Breast epithelium (tissue), 4 donors: Measurements from ENCODE around the gene HTT-AS. TPM values are rescaled to one million over a fixed set of nuclear protein-coding genes. Genes with fewer than 3 reads are reported as not detected.
A peak's percentile ranks its signal among the peaks of the same experiment; 100 is the strongest.

Source experiments
- DNase-seq, 2 donors: peaks; one replicate each; pipeline ENCODE4 v3.0.0-alpha.2; 2019; ENCODE audit warnings: low spot score in 2 of 2
- H3K27ac ChIP-seq, 2 donors: fragments of 200-600 bp; sonication (generic) in 1 of 2; one replicate each; pipeline ENCODE4 v1.5.1; 2016 to 2019; ENCODE audit warnings: mild to moderate bottlenecking in 1 of 2
- H3K27me3 ChIP-seq, 2 donors: fragments of 200-600 bp; sonication (generic) in 1 of 2; one replicate each; pipeline versions ENCODE4 v1.5.1 to v1.6.0; 2017 to 2019; ENCODE audit warnings: control low read depth in 1 of 2, mild to moderate bottlenecking in 1 of 2
- H3K36me3 ChIP-seq: fragments of 200-600 bp; one replicate; pipeline ENCODE4 v1.5.1; 2019
- H3K4me1 ChIP-seq, 2 donors: fragments of 200-600 bp; sonication (generic); one replicate each; pipeline ENCODE4 v1.5.1; 2016 to 2019; ENCODE audit warnings: control low read depth in 1 of 2
- H3K4me3 ChIP-seq, 3 donors: fragments of 200-600 bp; sonication (generic); 1 replicate in 2 of 3; 2 replicates in 1 of 3; pipeline ENCODE4 v1.5.1; 2016 to 2019; ENCODE audit warnings: mild to moderate bottlenecking in 3 of 3, moderate library complexity in 2 of 3
- H3K9me3 ChIP-seq, 2 donors: fragments of 200-600 bp; sonication (generic) in 1 of 2; one replicate each; pipeline ENCODE4 v1.5.1; 2016 to 2019; ENCODE audit warnings: control low read depth in 1 of 2
- POLR2A ChIP-seq: fragments of 450-650 bp; IDR thresholded peaks from one replicate; pipeline ENCODE4 v1.6.1; 2016; ENCODE audit warnings: antibody characterized with exemption, mild to moderate bottlenecking, moderate library complexity
- POLR2AphosphoS5 ChIP-seq, 3 donors: sonication (generic); formaldehyde crosslinking; IDR thresholded peaks; one replicate each; pipeline ENCODE4 v1.6.1; 2017; ENCODE audit warnings: antibody characterized with exemption in 3 of 3
- intact Hi-C: fragments of 100-400 bp; cut with DNase I; formaldehyde crosslinking; loops from one replicate; pipeline ENCODE4 v1.15.1; 2023; ENCODE audit warnings: low total_unique reads
- total RNA-seq, 3 donors: library from RNA; depleted of rRNA; stranded (reverse); fragments of >200 nt; gene quantifications; one replicate each; pipeline ENCODE4 v1.1.0, GENCODE V29; 2016
- TF ChIP-seq, protein P1 (sequence below), 3 donors: fragments of 450-650 bp; IDR thresholded peaks; one replicate each; pipeline ENCODE4 v1.5.1; 2016 to 2017; ENCODE audit warnings: antibody characterized with exemption in 3 of 3, mild to moderate bottlenecking in 3 of 3, moderate library complexity in 3 of 3

Gene HTT-AS
- total RNA-seq, 3 donors from 2014 or later, result not detected

DNA sequence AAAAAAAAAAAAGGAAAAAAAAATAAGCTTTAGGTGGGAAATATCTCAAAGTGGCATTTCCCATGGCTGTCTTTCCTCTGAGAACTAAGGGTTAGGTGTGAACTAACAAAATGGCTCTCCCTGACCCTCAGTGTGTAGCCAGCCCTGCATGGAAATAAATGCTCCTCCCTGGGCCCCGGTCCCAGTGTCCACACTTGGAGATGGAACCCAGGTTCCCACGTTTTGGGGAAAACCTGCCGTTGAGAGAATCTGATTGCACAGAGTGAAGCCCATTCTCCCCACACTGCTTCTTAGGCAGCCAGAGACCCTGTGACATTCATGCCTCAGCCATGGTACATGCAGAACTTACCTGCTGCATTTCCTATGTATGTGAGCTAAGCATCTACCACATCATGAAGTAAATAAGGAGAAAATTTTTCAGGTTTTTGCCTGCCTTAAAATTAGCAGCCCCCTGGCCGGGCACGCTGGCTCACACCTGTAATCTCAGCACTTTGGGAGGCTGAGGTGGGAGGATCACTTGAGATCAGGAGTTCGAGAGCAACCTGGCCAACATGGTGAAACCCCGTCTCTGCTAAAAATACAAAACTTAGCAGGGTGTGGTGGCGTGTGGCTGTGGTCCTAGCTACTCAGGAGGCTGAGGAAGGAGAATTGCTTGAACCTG lies 34.5 kb downstream of the HTT-AS start:
- H3K4me1 ChIP-seq, result peaks cover 0 to 4% of the 10 kb centered on the region in 2 donors
- H3K27me3 ChIP-seq, result no peaks in the 10 kb centered on the region
- H3K36me3 ChIP-seq, result no peaks in the 10 kb centered on the region
- no peak overlapping the region for H3K27ac ChIP-seq
- no peak for DNase-seq
- H3K4me3 ChIP-seq, result no peak overlapping the region
- TF ChIP-seq POLR2AphosphoS5 (IDR thresholded peaks at IDR 0.05) (no peak), POLR2A (no peak)
- TF ChIP-seq, protein P1, sequence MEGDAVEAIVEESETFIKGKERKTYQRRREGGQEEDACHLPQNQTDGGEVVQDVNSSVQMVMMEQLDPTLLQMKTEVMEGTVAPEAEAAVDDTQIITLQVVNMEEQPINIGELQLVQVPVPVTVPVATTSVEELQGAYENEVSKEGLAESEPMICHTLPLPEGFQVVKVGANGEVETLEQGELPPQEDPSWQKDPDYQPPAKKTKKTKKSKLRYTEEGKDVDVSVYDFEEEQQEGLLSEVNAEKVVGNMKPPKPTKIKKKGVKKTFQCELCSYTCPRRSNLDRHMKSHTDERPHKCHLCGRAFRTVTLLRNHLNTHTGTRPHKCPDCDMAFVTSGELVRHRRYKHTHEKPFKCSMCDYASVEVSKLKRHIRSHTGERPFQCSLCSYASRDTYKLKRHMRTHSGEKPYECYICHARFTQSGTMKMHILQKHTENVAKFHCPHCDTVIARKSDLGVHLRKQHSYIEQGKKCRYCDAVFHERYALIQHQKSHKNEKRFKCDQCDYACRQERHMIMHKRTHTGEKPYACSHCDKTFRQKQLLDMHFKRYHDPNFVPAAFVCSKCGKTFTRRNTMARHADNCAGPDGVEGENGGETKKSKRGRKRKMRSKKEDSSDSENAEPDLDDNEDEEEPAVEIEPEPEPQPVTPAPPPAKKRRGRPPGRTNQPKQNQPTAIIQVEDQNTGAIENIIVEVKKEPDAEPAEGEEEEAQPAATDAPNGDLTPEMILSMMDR (IDR thresholded peaks at IDR 0.05), result no peak
- intact Hi-C loops, result no loop called here
- no peaks in the 10 kb centered on the region for H3K9me3 ChIP-seq

DNA sequence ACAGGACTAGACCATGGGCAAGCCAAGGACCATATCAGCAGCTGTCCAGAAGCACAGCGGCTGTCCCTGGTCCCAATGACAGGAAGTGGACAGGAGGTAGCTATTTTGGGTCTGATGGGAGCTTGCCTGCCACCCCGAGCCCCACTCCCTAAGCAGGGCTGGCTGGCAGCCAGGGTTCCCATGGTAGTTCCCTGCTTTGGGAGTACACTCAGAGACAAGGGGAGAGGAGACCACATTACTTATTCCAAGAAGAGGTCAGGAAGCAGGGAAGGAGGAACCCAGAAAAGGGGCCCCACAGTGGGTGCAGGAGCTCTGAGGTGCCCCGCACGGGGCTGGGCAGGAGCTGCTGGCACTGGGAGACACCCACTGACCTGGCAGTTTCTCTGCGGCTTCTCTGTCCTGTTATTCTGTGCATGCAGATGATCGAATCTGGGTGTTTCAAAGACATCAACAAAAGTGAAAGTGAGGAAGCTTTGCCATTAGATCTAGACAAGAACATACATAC lies 36.3 kb downstream of the HTT-AS start:
- no peaks in the 10 kb centered on the region for H3K27me3 ChIP-seq
- DNase-seq, result no peak
- H3K36me3 ChIP-seq, result no peaks in the 10 kb centered on the region
- H3K9me3 ChIP-seq, result no peaks in the 10 kb centered on the region
- TF ChIP-seq, protein P1 (IDR thresholded peaks at IDR 0.05), result no peak
- TF ChIP-seq POLR2AphosphoS5 (IDR thresholded peaks at IDR 0.05) (no peak), POLR2A (no peak)
- intact Hi-C loops, result no loop called here
- H3K4me1 ChIP-seq, result peaks cover 0 to 4% of the 10 kb centered on the region in 2 donors
- H3K4me3 ChIP-seq, result peak overlapping the region in 2 of 3 donors; percentile 11 to 37
- no peak overlapping the region for H3K27ac ChIP-seq

DNA sequence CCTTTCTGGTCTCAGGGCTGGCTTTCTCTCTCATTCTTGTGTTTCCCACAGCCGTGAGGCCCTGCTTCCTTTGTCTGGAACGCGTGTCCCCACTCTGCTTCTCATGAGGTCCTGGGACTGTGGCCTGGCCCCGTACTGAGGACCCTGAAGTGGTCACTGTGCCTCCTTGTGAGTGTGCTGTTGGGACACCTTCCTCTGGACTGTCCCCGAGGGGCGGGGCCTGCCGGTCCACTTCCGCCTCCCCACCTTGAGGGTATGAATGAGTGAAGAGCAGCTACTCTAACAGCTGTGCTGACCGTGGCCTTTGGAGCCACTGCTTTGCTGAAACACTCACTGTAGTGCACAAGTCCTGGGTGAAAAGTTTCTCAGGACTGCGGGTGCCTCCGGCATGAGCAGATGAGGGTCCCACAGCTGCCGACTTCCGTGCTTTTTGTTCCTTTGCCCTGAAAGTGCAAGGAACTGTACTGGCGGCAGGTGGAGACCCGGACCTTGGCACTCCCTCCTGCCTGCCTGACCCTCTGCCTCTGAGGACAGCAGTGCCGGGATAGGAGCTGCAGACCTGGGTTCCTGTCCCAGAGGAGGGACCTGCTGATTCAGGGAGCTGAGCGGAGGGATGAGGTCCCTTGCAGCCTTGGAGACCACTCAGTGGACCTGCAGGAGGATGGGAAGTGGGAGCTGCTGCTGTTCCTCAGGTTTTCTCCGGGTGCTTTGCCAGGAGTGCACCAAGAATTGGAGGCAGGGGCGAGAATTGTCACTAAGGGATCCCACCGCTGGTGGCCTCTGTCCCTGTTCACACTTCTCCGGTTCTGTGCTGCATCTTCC lies 38.0 kb downstream of the HTT-AS start:
- no peak overlapping the region for H3K4me3 ChIP-seq
- H3K4me1 ChIP-seq, result peaks cover 0 to 4% of the 10 kb centered on the region in 2 donors
- no peaks in the 10 kb centered on the region for H3K9me3 ChIP-seq
- TF ChIP-seq POLR2AphosphoS5 (IDR thresholded peaks at IDR 0.05) (no peak), POLR2A (no peak)
- TF ChIP-seq, protein P1 (IDR thresholded peaks at IDR 0.05), result no peak
- no peak overlapping the region for H3K27ac ChIP-seq
- no peaks in the 10 kb centered on the region for H3K27me3 ChIP-seq
- intact Hi-C loops, result no loop called here
- no peak for DNase-seq
- no peaks in the 10 kb centered on the region for H3K36me3 ChIP-seq

DNA sequence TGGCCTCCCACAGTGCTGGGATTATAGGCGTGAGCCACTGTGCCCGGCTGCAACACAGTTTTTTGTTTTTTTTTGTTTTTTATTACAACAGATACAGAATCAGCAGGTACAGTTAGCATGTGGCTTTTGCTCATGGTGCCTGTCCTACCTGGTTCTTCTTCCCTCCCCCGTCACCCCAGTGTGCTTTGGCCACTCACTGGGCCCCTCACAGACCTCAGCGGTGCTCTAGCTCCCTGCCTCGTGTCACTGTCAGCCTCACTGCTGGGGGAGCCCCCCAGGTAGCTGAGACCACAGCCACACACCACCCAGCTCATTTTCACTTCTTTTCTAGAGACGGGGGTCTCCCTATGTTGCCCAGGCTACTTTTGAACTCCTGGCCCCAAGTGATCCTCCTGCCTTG lies 38.7 kb downstream of the HTT-AS start:
- no peaks in the 10 kb centered on the region for H3K9me3 ChIP-seq
- H3K4me3 ChIP-seq, result no peak overlapping the region
- no peak for DNase-seq
- H3K27ac ChIP-seq, result no peak overlapping the region
- no peaks in the 10 kb centered on the region for H3K27me3 ChIP-seq
- H3K36me3 ChIP-seq, result no peaks in the 10 kb centered on the region
- TF ChIP-seq, protein P1 (IDR thresholded peaks at IDR 0.05), result no peak
- TF ChIP-seq POLR2AphosphoS5 (IDR thresholded peaks at IDR 0.05), result no peak
- no peak for TF ChIP-seq POLR2A
- intact Hi-C loops, result no loop called here
- H3K4me1 ChIP-seq, result no peaks in the 10 kb centered on the region

DNA sequence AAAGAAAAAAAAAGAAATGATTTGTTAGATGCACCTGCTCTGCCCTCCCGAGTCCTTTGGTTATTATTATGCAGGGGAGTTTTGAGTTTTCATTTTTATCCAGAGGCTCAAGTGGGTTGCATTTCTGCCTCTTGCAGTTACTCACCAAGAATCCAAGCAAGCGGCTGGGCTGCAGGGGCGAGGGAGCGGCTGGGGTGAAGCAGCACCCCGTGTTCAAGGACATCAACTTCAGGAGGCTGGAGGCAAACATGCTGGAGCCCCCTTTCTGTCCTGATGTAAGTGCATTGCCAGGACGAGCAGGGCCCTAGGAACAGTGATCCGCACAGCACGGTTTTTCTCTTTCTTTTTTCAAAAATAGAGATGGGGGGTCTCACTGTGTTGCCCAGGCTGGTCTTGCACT lies 39.1 kb downstream of the HTT-AS start:
- H3K4me3 ChIP-seq, result no peak overlapping the region
- DNase-seq, result no peak
- no peaks in the 10 kb centered on the region for H3K36me3 ChIP-seq
- TF ChIP-seq, protein P1 (IDR thresholded peaks at IDR 0.05), result no peak
- no peak for TF ChIP-seq POLR2AphosphoS5 (IDR thresholded peaks at IDR 0.05)
- no peak for TF ChIP-seq POLR2A
- H3K27ac ChIP-seq, result no peak overlapping the region
- no peaks in the 10 kb centered on the region for H3K27me3 ChIP-seq
- intact Hi-C loops, result no loop called here
- H3K4me1 ChIP-seq, result no peaks in the 10 kb centered on the region
- H3K9me3 ChIP-seq, result no peaks in the 10 kb centered on the region
